NT2/D1 (cell line): ENCODE data around the gene DRAXIN.

Experiments used
- SUZ12 ChIP-seq: IDR thresholded peaks from 2 replicates; pipeline ENCODE4 v1.6.1; 2011; ENCODE audit not compliant: insufficient read length, insufficient read depth; ENCODE audit errors: extremely low read depth
- YY1 ChIP-seq: IDR thresholded peaks from 2 replicates; pipeline ENCODE4 v1.6.1; 2011; ENCODE audit not compliant: insufficient read length, insufficient read depth
- ZNF274 ChIP-seq: IDR thresholded peaks from 2 replicates; pipeline ENCODE4 v1.6.1; 2011; ENCODE audit warnings: mild to moderate bottlenecking, low read depth, low read length

GRCh38 chr1:11741482-11741881 is 50.0 kb downstream of the DRAXIN start:
- TF ChIP-seq ZNF274, result no peak
- TF ChIP-seq SUZ12, result no peak
- no peak for TF ChIP-seq YY1
